Measurements from ENCODE around the gene IFT25.

DNA sequence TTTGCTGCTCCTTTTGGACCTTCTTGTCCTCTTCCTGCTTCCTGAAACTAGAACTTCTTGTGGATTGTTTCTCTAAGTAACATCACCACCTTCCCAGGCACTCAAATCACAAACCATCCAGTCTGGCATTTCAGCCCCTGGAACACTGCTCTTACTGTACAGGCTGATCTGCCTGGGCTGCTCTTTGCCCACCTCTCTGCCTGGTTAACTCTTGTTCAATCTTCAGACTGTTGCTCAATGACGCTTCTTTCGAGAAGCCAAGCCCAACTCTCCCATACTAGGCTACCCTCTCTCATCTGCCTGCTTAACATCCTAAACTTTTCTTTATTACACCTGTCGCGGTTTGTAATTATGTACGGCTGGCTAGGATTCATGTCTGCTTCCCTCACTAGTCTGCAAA, 50.9 kb downstream of the IFT25 start:
- TF ChIP-seq, protein P1, sequence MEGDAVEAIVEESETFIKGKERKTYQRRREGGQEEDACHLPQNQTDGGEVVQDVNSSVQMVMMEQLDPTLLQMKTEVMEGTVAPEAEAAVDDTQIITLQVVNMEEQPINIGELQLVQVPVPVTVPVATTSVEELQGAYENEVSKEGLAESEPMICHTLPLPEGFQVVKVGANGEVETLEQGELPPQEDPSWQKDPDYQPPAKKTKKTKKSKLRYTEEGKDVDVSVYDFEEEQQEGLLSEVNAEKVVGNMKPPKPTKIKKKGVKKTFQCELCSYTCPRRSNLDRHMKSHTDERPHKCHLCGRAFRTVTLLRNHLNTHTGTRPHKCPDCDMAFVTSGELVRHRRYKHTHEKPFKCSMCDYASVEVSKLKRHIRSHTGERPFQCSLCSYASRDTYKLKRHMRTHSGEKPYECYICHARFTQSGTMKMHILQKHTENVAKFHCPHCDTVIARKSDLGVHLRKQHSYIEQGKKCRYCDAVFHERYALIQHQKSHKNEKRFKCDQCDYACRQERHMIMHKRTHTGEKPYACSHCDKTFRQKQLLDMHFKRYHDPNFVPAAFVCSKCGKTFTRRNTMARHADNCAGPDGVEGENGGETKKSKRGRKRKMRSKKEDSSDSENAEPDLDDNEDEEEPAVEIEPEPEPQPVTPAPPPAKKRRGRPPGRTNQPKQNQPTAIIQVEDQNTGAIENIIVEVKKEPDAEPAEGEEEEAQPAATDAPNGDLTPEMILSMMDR (IDR thresholded peaks at IDR 0.05): no peak
- TF ChIP-seq, protein P2, sequence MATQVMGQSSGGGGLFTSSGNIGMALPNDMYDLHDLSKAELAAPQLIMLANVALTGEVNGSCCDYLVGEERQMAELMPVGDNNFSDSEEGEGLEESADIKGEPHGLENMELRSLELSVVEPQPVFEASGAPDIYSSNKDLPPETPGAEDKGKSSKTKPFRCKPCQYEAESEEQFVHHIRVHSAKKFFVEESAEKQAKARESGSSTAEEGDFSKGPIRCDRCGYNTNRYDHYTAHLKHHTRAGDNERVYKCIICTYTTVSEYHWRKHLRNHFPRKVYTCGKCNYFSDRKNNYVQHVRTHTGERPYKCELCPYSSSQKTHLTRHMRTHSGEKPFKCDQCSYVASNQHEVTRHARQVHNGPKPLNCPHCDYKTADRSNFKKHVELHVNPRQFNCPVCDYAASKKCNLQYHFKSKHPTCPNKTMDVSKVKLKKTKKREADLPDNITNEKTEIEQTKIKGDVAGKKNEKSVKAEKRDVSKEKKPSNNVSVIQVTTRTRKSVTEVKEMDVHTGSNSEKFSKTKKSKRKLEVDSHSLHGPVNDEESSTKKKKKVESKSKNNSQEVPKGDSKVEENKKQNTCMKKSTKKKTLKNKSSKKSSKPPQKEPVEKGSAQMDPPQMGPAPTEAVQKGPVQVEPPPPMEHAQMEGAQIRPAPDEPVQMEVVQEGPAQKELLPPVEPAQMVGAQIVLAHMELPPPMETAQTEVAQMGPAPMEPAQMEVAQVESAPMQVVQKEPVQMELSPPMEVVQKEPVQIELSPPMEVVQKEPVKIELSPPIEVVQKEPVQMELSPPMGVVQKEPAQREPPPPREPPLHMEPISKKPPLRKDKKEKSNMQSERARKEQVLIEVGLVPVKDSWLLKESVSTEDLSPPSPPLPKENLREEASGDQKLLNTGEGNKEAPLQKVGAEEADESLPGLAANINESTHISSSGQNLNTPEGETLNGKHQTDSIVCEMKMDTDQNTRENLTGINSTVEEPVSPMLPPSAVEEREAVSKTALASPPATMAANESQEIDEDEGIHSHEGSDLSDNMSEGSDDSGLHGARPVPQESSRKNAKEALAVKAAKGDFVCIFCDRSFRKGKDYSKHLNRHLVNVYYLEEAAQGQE (IDR thresholded peaks at IDR 0.05; ENCODE audit: insufficient read depth in 1 of 2, low read depth in 2 of 2, low read length in 1 of 2): no peak
- TF ChIP-seq POLR2AphosphoS5 (IDR thresholded peaks at IDR 0.05; ENCODE audit: low read depth, low read length): no peak

All from Panc1 (cell line).